Small intestine (tissue), 7 donors: ENCODE measurements around the gene PELI2. TPM values are rescaled to one million over a fixed set of nuclear protein-coding genes. Genes with fewer than 3 reads are reported as not detected.
A peak's percentile ranks its signal among the peaks of the same experiment; 100 is the strongest.

ENCODE experiments used
- DNase-seq, 2 donors: peaks; one replicate each; pipeline versions ENCODE4 v3.0.0 to v3.0.0-alpha.2; 2013
- FAIRE-seq: peaks from 2 replicates; lab custom pipeline; 2012; peaks lifted over from hg19 to GRCh38; lab: Jason Lieb, UNC
- H3K27ac ChIP-seq, 3 donors: one replicate each; pipeline ENCODE4 v1.5.1; 2013; ENCODE audit warnings: low read length in 2 of 3, mild to moderate bottlenecking in 2 of 3, control low read depth in 1 of 3, inconsistent platforms in 1 of 3, low read depth in 1 of 3, moderate library complexity in 1 of 3
- H3K27me3 ChIP-seq, 3 donors: one replicate each; pipeline ENCODE4 v1.6.1; 2013; ENCODE audit warnings: low read length in 3 of 3, inconsistent platforms in 1 of 3; ENCODE audit not compliant: control insufficient read depth in 3 of 3, insufficient read depth in 3 of 3
- H3K36me3 ChIP-seq, 3 donors: one replicate each; pipeline ENCODE4 v1.6.1; 2013; ENCODE audit warnings: low read length in 3 of 3, inconsistent platforms in 1 of 3, low read depth in 1 of 3, mild to moderate bottlenecking in 1 of 3, moderate library complexity in 1 of 3; ENCODE audit not compliant: control insufficient read depth in 3 of 3, insufficient read depth in 2 of 3
- H3K4me1 ChIP-seq, 3 donors: one replicate each; pipeline ENCODE4 v1.6.1; 2013; ENCODE audit warnings: low read length in 2 of 3, inconsistent platforms in 1 of 3, low read depth in 1 of 3, mild to moderate bottlenecking in 1 of 3, moderate library complexity in 1 of 3; ENCODE audit not compliant: control insufficient read depth in 3 of 3, insufficient read depth in 2 of 3
- H3K4me3 ChIP-seq, 3 donors: one replicate each; pipeline ENCODE4 v1.5.1; 2013; ENCODE audit warnings: low read length in 3 of 3, control low read depth in 1 of 3, inconsistent platforms in 1 of 3, low read depth in 1 of 3, mild to moderate bottlenecking in 1 of 3, moderate library complexity in 1 of 3
- H3K9me3 ChIP-seq, 2 donors: one replicate each; pipeline ENCODE4 v1.6.1; 2013; ENCODE audit warnings: low read depth in 1 of 2, low read length in 1 of 2; ENCODE audit not compliant: control insufficient read depth in 2 of 2, insufficient read depth in 1 of 2
- WGBS, 3 donors: extraction: QIAGEN DNeasy Blood & Tissue Kit; methylation state at CpG; one replicate each; pipeline ENCODE4 v1.1.7; 2013; 5-methylcytosine and 5-hydroxymethylcytosine counted together
- polyA plus RNA-seq, 4 donors: library from polyadenylated mRNA; stranded (reverse) in 3 of 4; unstranded in 1 of 4; fragments of 200-250 nt in 3 of 4; fragments of 120-200 nt in 1 of 4; gene quantifications; one replicate each; pipeline versions ENCODE4 v1.2.1 to v1.2.3, GENCODE V29; 2013
- donor health status: healthy with polysubstance abuse.
- donor health status: control.
- donor health status: control.
- donor health status: Bipolar disorder and iron deficiency.
- donor health status: healthy.

PELI2 gene
- polyA plus RNA-seq, 4 donors: 4.4 to 19.5 (median 8.9) TPM

DNA sequence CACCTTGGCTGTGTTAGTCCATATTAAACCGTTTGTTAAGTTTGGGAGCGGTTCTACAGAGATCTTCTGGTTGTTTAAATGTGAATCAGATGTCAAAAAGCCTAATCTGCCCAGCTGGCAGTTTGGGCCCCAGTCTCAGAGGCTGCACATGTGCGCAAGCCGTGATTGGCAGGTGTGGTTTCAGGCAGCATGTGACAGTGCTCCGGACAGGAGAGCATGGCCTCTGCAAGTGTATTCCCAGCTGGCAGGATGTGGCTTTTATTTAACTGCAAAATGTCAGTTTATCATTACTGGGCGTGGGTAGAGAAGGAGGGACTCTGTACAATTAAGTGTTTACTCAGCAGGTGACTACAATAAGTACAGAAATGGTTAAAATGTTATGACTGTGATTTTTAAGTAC, 77.5 kb downstream of the PELI2 start:
- Histone ChIP-seq H3K9me3 (no peaks in the 10 kb centered on the region), H3K4me3 (no peak overlapping the region), H3K4me1 (peaks cover 2 to 19% (median 10%) of the 10 kb centered on the region in 3 donors), H3K27me3 (no peaks in the 10 kb centered on the region), H3K27ac (peak overlapping the region in 2 of 3 donors; percentile 38 to 49), H3K36me3 (peaks cover 0 to 1% (median 0%) of the 10 kb centered on the region in 3 donors)
- WGBS, 3 donors: 23 to 36% (median 23%) methylated on average over 6 of the region's 6 CpGs
- no peak for FAIRE-seq
- DNase-seq: peak; percentile 24 to 50

DNA sequence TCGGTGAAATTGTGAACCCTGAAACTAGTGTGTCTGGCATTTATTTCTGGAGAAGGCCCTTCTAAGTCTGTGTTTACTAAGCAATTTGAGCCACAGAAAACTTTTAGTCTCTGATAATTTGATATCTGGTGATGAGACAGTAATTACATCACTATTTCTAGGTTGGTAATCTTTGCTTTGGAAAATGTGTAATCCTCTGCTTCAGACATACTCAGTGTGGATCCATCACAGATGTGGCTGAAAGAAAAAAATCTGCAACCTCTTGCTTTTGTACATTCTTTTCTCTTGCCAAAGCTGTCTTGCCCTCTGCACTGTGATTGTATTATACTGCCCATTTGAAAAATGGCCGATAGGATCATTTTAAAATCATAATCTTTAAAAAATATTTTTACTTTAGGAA, 78.1 kb downstream of the PELI2 start:
- Histone ChIP-seq H3K4me1 (peaks cover 2 to 19% (median 10%) of the 10 kb centered on the region in 3 donors), H3K4me3 (no peak overlapping the region), H3K27me3 (no peaks in the 10 kb centered on the region), H3K36me3 (peaks cover 0 to under 1% (median 0%) of the 10 kb centered on the region in 3 donors), H3K9me3 (no peaks in the 10 kb centered on the region), H3K27ac (peak overlapping the region in 1 of 3 donors; percentile 49)
- DNase-seq (no peak), FAIRE-seq (no peak)
- WGBS, 3 donors: 63 to 81% (median 75%) methylated on average over 2 of the region's 2 CpGs

DNA sequence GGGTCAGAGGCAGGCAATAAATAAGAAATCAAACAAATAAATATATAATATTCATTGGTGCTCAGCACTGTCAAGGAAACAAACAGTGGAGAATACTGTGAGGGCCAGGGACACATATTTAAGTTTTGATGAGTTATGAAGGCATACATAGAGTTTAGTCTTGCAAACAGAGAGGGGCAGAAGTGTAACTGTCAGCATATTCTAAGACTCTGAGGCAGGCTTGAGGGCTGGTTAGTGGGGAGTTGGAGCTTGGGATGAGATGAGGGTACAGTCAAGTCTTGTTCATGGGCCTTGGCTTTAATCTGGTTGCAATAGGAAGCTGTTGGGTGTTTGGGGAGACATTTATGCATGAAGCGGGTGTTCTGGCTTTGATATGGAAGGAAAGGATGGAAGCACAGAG, 78.9 kb downstream of the PELI2 start:
- WGBS, 3 donors: 92 to 100% (median 95%) methylated on average over 1 of the region's 1 CpG
- H3K27ac ChIP-seq: no peak overlapping the region
- H3K9me3 ChIP-seq: no peaks in the 10 kb centered on the region
- no peak overlapping the region for H3K4me3 ChIP-seq
- no peaks in the 10 kb centered on the region for H3K36me3 ChIP-seq
- H3K4me1 ChIP-seq: peaks cover 2 to 19% (median 12%) of the 10 kb centered on the region in 3 donors
- no peak for DNase-seq
- no peak for FAIRE-seq
- H3K27me3 ChIP-seq: no peaks in the 10 kb centered on the region

DNA sequence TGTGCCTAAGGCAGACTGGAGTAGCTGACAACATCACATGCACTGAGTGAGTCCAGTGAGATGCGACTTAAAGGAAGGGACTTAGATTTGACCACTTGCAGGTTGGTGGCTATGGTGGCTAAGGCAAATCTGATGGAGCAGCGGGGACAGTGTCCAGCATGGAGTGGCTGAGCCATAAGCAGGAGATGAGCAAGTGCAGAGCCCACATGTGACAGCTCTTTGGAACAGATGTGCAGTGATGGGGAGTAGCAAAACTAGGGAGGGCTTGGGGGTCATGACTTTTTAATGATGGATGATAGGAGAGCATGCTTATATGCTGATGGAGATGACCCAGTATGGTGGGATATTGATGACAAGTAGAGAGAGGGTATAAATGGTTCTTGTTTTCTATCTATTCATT, 80.2 kb downstream of the PELI2 start:
- WGBS, 3 donors: 96 to 99% (median 98%) methylated on average over 2 of the region's 2 CpGs
- H3K27me3 ChIP-seq: no peaks in the 10 kb centered on the region

DNA sequence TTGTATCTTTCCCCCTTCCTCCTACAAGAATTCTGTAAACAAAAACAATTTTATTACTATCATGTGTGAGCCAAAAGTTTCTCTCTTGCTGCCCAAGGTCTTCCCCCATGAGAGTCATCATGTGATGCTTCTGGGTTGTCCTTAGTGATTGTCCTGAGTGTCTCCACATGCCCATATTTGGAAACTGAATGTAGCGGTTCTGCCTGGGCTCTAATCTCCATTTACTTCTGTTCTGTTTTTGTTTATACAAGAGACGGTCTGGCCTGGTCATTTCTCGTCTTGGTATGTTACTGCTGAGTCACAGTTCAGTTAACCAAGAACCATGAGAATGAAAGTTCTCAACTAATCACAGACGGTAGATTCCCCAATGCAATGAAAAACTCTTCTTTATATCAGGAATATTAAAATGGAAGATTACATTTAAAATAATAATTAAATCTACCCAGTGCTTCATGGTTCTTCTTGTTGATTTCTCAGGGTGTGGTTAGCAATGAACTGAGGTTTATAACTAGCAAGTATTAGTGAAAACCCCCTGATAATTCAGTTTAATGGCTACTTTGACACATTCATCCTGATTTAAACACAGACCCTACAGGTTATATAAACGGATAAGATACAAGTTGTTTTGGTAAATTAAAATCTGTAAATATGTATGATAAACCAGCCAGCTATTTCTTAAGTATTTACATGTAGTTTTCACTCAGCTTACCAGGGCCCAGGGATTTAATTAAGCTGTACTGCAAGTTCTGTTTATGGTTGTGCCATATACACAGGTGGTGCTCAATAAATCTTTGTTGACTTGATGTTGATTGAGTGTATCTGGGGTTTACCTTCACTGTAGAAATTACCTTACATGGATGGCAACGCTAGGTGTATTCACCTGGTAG, 81.1 kb downstream of the PELI2 start:
- H3K27me3 ChIP-seq: no peaks in the 10 kb centered on the region
- H3K4me1 ChIP-seq: peaks cover 7 to 26% (median 18%) of the 10 kb centered on the region in 3 donors
- H3K9me3 ChIP-seq: no peaks in the 10 kb centered on the region
- peak overlapping the region in 1 of 3 donors; percentile 76 for H3K27ac ChIP-seq
- no peak overlapping the region for H3K4me3 ChIP-seq
- H3K36me3 ChIP-seq: no peaks in the 10 kb centered on the region
- DNase-seq: peak in 1 of 2 donors; percentile 27
- FAIRE-seq: peak; percentile 5
- WGBS, 3 donors: 53 to 69% (median 54%) methylated on average over 6 of the region's 6 CpGs

More for the DNA sequence above, 80.2 kb downstream of the PELI2 start:
- DNase-seq (no peak), FAIRE-seq (no peak)
- Histone ChIP-seq H3K36me3 (no peaks in the 10 kb centered on the region), H3K4me3 (no peak overlapping the region), H3K4me1 (peaks cover 2 to 24% (median 12%) of the 10 kb centered on the region in 3 donors), H3K27ac (peak overlapping the region in 1 of 3 donors; percentile 3), H3K9me3 (no peaks in the 10 kb centered on the region)

DNA sequence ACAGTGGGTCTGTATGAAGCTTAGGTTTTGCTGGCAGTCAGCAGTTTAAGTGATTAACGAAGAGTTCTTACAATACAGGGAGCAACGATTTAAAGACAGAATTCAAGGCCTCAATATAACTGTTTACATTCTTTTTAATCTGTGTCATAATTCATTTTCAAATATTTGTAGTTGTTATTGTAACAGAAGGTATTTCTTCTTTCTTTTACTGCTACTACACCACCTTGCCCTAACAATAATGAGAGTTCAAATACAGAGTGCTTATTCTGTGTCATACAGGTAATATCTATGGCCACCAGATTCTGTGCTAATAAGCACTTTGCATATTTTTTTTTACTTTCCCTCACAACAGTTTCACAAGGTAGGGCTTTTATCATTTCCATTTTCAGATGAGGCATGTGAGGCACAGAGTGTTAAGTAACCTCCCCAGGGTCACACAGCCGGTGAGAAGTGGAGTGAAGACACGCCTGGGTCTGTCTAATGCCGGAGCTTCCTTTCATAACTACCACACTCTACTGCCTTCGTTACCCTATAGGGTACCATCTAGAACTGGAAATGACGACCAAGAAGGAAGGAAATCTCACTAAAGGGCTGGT, 81.9 kb downstream of the PELI2 start:
- H3K4me1 ChIP-seq: peaks cover 7 to 28% (median 18%) of the 10 kb centered on the region in 3 donors
- 63 to 75% (median 69%) methylated on average over 7 of the region's 7 CpGs for WGBS, 3 donors
- DNase-seq: no peak
- no peaks in the 10 kb centered on the region for H3K27me3 ChIP-seq
- H3K36me3 ChIP-seq: no peaks in the 10 kb centered on the region
- peak overlapping the region in 1 of 3 donors; percentile 76 for H3K27ac ChIP-seq
- no peak overlapping the region for H3K4me3 ChIP-seq
- FAIRE-seq: no peak
- H3K9me3 ChIP-seq: no peaks in the 10 kb centered on the region

DNA sequence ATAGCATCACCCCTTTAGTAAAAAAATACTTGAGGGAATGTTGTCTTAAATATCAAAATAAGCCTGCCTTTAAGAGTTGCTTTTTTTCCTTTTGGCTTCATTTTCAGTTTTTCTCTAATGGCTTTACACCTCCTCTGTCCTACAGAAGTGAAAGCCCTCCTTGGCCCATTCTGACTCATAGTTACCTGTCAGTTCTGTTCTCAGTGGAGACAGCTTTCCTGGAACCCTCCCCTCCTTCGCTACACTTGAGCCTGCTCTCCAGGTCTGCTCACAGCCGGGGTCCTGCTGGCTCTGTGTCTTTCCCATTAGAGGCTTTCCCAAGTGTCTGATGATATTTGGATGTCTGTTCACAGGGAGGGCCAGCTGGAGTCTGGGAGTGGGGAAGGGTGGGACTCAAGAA, 84.0 kb downstream of the PELI2 start:
- peaks cover 7 to 39% (median 21%) of the 10 kb centered on the region in 3 donors for H3K4me1 ChIP-seq
- H3K27me3 ChIP-seq: no peaks in the 10 kb centered on the region
- no peaks in the 10 kb centered on the region for H3K9me3 ChIP-seq
- no peak overlapping the region for H3K4me3 ChIP-seq
- FAIRE-seq: no peak
- 45 to 82% (median 53%) methylated on average over 2 of the region's 2 CpGs for WGBS, 3 donors
- H3K36me3 ChIP-seq: no peaks in the 10 kb centered on the region
- DNase-seq: no peak
- no peak overlapping the region for H3K27ac ChIP-seq

DNA sequence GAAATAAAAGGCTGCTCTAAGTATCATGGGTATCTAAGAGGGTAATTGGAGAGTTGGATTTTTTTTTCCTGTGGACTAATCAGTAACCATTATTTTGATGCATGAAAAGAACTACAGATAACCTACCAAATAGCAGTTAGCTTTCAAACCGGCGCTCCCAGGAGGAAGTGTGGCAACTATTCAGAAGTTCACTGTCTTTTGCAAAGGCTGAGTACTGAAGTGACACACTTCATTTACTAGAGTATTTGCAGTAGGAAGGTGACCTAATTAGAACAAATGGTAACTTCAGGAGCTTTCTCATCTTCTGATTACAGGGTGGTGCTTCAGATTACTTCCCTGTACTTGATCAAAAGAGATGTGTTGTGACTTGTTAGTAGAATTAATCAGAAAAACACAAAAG, 87.7 kb downstream of the PELI2 start:
- Histone ChIP-seq H3K36me3 (no peaks in the 10 kb centered on the region), H3K4me3 (no peak overlapping the region), H3K27ac (peak overlapping the region; percentile 55 to 60 (median 60)), H3K27me3 (no peaks in the 10 kb centered on the region), H3K4me1 (peaks cover 10 to 45% (median 17%) of the 10 kb centered on the region in 3 donors), H3K9me3 (no peaks in the 10 kb centered on the region)
- 10 to 41% (median 23%) methylated on average over 2 of the region's 2 CpGs for WGBS, 3 donors
- peak; percentile 61 to 83 for DNase-seq
- FAIRE-seq: no peak
